Right lobe of liver (tissue), 4 donors: ENCODE results near the gene CARMIL1.

Experiments used
- CTCF ChIP-seq, 4 donors: fragments of 200-600 bp in 3 of 4; fragments of 450-650 bp in 1 of 4; IDR thresholded peaks; one replicate each; pipeline versions ENCODE4 v1.5.1 to v1.8.0; 2016 to 2022; ENCODE audit warnings: antibody characterized with exemption in 4 of 4, mild to moderate bottlenecking in 2 of 4
- POLR2A ChIP-seq: fragments of 450-650 bp; IDR thresholded peaks from one replicate; pipeline ENCODE4 v1.6.1; 2017; ENCODE audit warnings: antibody characterized with exemption, mild to moderate bottlenecking
- donor health status: DM: no; HTN: no; CAD: no.
- donor health status: DM: no; HTN: no; CAD: no.
- donor health status: DM: no; HTN: yes; CAD: no.

- TF ChIP-seq CTCF (IDR thresholded peaks at IDR 0.05) (no peak), POLR2A (no peak)
These were observed 220.6 kb downstream of the CARMIL1 start for GRCh38 chr6:25499615-25500235.
